NCI-H2029 (cell line): ENCODE data around the gene COMT.
"Not testable (repeated sequence)": the region's sequence is repeated elsewhere in the genome, so short reads cannot be mapped to it uniquely, and the experiment has no call there.

Experiments used
- DNase-seq: peaks from one replicate; lab custom pipeline; 2025; lab: John Stamatoyannopoulos, UW

Gene COMT

GRCh38 chr22:19909350-19910179 is 32.0 kb upstream of the COMT start:
- peak; percentile 29 for DNase-seq

- DNase-seq, result no peak
Measured at GRCh38 chr22:19910180-19910744, 31.3 kb upstream of the COMT start.

GRCh38 chr22:19911540-19912270 is 29.9 kb upstream of the COMT start:
- DNase-seq, result no peak

GRCh38 chr22:19912271-19912999 is 29.1 kb upstream of the COMT start:
- DNase-seq, result no peak

GRCh38 chr22:19913337-19913936 is 28.1 kb upstream of the COMT start:
- no peak for DNase-seq

GRCh38 chr22:19914201-19914943 is 27.2 kb upstream of the COMT start:
- no peak for DNase-seq

- DNase-seq, result no peak
Measured at GRCh38 chr22:19915287-19915954, 26.2 kb upstream of the COMT start.

- DNase-seq, result no peak
Measured at GRCh38 chr22:19916006-19916405, 25.6 kb upstream of the COMT start.

- DNase-seq, result no peak
Measured at GRCh38 chr22:19916941-19917340, 24.6 kb upstream of the COMT start.

GRCh38 chr22:19917389-19918138 is 24.0 kb upstream of the COMT start:
- DNase-seq, result no peak

GRCh38 chr22:19918332-19919106 is 23.1 kb upstream of the COMT start:
- DNase-seq, result no peak

GRCh38 chr22:19919701-19920363 is 21.7 kb upstream of the COMT start:
- no peak for DNase-seq

GRCh38 chr22:19921544-19922081 is 20.0 kb upstream of the COMT start:
- DNase-seq, result no peak

- no peak for DNase-seq
Measured at GRCh38 chr22:19923914-19924513, 17.6 kb upstream of the COMT start.

- not testable (repeated sequence) for DNase-seq
Measured at GRCh38 chr22:19926028-19926427, 15.5 kb upstream of the COMT start.

- no peak for DNase-seq
Measured at GRCh38 chr22:19927696-19928095, 13.9 kb upstream of the COMT start.

GRCh38 chr22:19928207-19928606 is 13.4 kb upstream of the COMT start:
- DNase-seq, result no peak
